ENCODE data around the gene SVEP1. TPM values are rescaled to one million over a fixed set of nuclear protein-coding genes. Genes with fewer than 3 reads are reported as not detected.
A peak's percentile ranks its signal among the peaks of the same experiment; 100 is the strongest.
"Not testable (repeated sequence)": the region's sequence is repeated elsewhere in the genome, so short reads cannot be mapped to it uniquely, and the experiment has no call there.

SVEP1 gene
- total and polyA plus RNA-seq, 2 of the 13 experiments (the other 11 are each of a cell fraction or from before 2014, with no cell fraction given), result not detected

DNA sequence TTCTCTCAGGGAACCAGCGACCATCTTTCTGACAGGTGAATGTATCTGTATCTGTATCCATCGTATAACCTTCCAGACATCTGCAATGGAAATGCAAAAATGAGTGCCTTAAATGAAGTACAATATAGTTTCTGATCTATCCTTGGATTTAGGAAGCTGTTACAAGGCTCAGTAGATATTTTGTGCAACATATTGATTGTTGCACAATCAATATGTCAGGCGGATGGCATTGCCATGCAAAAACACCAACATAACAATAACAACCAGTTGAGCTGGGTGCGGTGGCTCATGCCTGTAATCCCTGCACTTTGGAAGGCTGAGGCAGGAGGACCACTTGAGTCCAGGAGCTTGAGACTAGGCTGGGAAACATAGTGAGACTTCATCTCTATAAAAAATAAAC, 175.1 kb downstream of the SVEP1 start:
- ATAC-seq (no peak), DNase-seq (ENCODE audit: low spot score) (no peak), FAIRE-seq (no peak)
- in situ Hi-C loops (cut with HindIII; ENCODE audit: extremely low pct_ligation_motif_present, low pct_unique_long_range_greater_than_20kb) (no loop called here), intact Hi-C loops (cut with micrococcal nuclease; ENCODE audit: unreplicated experiment) (no loop called here)
- Histone ChIP-seq H3K27me3 (ENCODE audit: control insufficient read depth in 1 of 2, insufficient read depth in 2 of 2, low read length in 2 of 2) (0 out of 5 replicates have a peak, but pooled peaks cover 0 to 2% of the 10 kb centered on the region in 2 experiments), H3K4me3 (replicated peaks in 1 of 3; ENCODE audit: insufficient read depth in 1 of 3, low read depth in 2 of 3, low read length in 3 of 3) (no peak overlapping the region), H4K20me1 (ENCODE audit: insufficient read depth, low read length) (no peaks in the 10 kb centered on the region), H3K36me3 (replicated peaks in 1 of 2; ENCODE audit: control insufficient read depth in 1 of 2, insufficient read depth in 2 of 2, low read length in 2 of 2) (no peaks in the 10 kb centered on the region), H2AFZ (ENCODE audit: low read length) (no peak overlapping the region), H3K4me1 (ENCODE audit: insufficient read depth, low read length) (no peaks in the 10 kb centered on the region), H3K9ac (ENCODE audit: insufficient read depth, low read depth, low read length) (no peak overlapping the region), H3K27ac (ENCODE audit: extremely low read length, insufficient read depth, low read length) (no peak overlapping the region), H3K9me3 (ENCODE audit: low read length) (no peaks in the 10 kb centered on the region), H3K4me2 (ENCODE audit: low read depth, low read length) (no peak overlapping the region), H3K79me2 (ENCODE audit: insufficient read depth, low read length) (no peaks in the 10 kb centered on the region)
- TF ChIP-seq CEBPB (IDR thresholded peaks at IDR 0.05; ENCODE audit: borderline replicate concordance, low read depth, low read length), result peak; percentile 70
- TF ChIP-seq RFX1 (IDR thresholded peaks at IDR 0.05), result no peak
- no peak for TF ChIP-seq NONO (IDR thresholded peaks at IDR 0.05)
- TF ChIP-seq NONO (CRISPR knock-in tag; conservative IDR thresholded peaks at IDR 0.05), result no peak
- ChIA-PET CTCF (ENCODE audit: low intra/inter-chr PET ratio, low total read pairs) (no interaction called here), POLR2A (no interaction called here)
- no TSS peak for BruUV-seq (replicated peaks)
- 29% methylated on average over 4 of the region's 4 CpGs for WGBS (ENCODE audit: low lambda C conversion rate)

DNA sequence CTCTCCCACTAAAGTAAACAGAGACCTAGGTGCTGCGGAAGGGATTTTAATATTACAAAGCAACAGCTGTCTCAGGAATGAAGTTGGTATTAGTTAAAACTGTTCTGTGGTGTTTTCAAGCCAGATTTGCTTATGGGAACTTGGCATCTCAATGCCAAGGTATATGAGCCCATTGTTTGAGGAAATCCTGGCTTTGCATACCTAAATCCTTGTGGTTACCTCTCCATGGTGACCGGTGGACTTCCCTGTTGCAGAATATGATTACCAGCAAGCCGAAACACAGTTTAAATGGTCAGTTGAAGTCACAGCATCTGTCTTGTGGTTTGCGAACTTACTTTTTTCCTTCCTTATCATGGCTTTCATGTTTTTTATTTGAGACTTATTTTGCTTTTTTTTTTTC, 179.6 kb downstream of the SVEP1 start:
- Histone ChIP-seq H4K20me1 (ENCODE audit: insufficient read depth, low read length) (no peaks in the 10 kb centered on the region), H3K27ac (ENCODE audit: extremely low read length, insufficient read depth, low read length) (no peak overlapping the region), H3K79me2 (ENCODE audit: insufficient read depth, low read length) (no peaks in the 10 kb centered on the region), H3K9me3 (ENCODE audit: low read length) (no peaks in the 10 kb centered on the region), H3K36me3 (replicated peaks in 1 of 2; ENCODE audit: control insufficient read depth in 1 of 2, insufficient read depth in 2 of 2, low read length in 2 of 2) (no peaks in the 10 kb centered on the region), H2AFZ (ENCODE audit: low read length) (no peak overlapping the region), H3K4me3 (replicated peaks in 1 of 3; ENCODE audit: insufficient read depth in 1 of 3, low read depth in 2 of 3, low read length in 3 of 3) (no peak overlapping the region), H3K4me2 (ENCODE audit: low read depth, low read length) (no peak overlapping the region), H3K9ac (ENCODE audit: insufficient read depth, low read depth, low read length) (no peak overlapping the region), H3K27me3 (ENCODE audit: control insufficient read depth in 1 of 2, insufficient read depth in 2 of 2, low read length in 2 of 2) (no peaks in the 10 kb centered on the region), H3K4me1 (ENCODE audit: insufficient read depth, low read length) (no peaks in the 10 kb centered on the region)
- ChIA-PET POLR2A (no interaction called here), CTCF (ENCODE audit: low intra/inter-chr PET ratio, low total read pairs) (no interaction called here)
- WGBS (ENCODE audit: low lambda C conversion rate), result 29% methylated on average over 4 of the region's 4 CpGs
- ATAC-seq (no peak), FAIRE-seq (no peak), DNase-seq (ENCODE audit: low spot score) (no peak)
- intact Hi-C loops (cut with micrococcal nuclease; ENCODE audit: unreplicated experiment) (no loop called here), in situ Hi-C loops (cut with HindIII; ENCODE audit: extremely low pct_ligation_motif_present, low pct_unique_long_range_greater_than_20kb) (no loop called here)
- TF ChIP-seq RXRB (CRISPR knock-in tag; IDR thresholded peaks at IDR 0.05; ENCODE audit: borderline replicate concordance) (no peak), ZNF382 (CRISPR knock-in tag; IDR thresholded peaks at IDR 0.05; ENCODE audit: borderline replicate concordance) (no peak), ZNF326 (CRISPR knock-in tag; IDR thresholded peaks at IDR 0.05; ENCODE audit: borderline replicate concordance) (no peak), ZNF83 (CRISPR knock-in tag; IDR thresholded peaks at IDR 0.05; ENCODE audit: borderline replicate concordance) (no peak), EHMT2 (IDR thresholded peaks at IDR 0.05; ENCODE audit: borderline replicate concordance, low read depth, low read length) (no peak), NAIF1 (CRISPR knock-in tag; IDR thresholded peaks at IDR 0.05; ENCODE audit: borderline replicate concordance) (no peak), JUND (CRISPR knock-in tag; IDR thresholded peaks at IDR 0.05) (no peak), HDAC2 (CRISPR knock-in tag; IDR thresholded peaks at IDR 0.05) (no peak), XBP1 (CRISPR knock-in tag; IDR thresholded peaks at IDR 0.05) (no peak), RARA (CRISPR knock-in tag; IDR thresholded peaks at IDR 0.05) (no peak), ZBTB42 (CRISPR knock-in tag; IDR thresholded peaks at IDR 0.05) (no peak)
- no TSS peak for BruUV-seq (replicated peaks)

DNA sequence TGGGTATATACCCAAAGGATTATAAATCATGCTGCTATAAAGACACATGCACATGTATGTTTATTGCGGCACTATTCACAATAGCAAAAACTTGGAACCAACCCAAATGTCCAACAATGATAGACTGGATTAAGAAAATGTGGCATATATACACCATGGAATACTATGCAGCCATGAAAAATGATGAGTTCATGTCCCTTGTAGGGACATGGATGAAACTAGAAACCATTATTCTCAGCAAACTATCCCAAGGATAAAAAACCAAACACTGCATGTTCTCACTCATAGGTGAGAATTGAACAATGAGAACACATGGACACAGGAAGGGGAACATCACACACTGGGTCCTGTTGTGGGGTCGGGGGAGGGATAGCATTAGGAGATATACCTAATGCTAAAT, 180.5 kb downstream of the SVEP1 start:
- intact Hi-C loops (cut with micrococcal nuclease; ENCODE audit: unreplicated experiment); H3K4me1 ChIP-seq (ENCODE audit: insufficient read depth, low read length); H3K9me3 ChIP-seq (ENCODE audit: low read length); FAIRE-seq; H3K4me2 ChIP-seq (ENCODE audit: low read depth, low read length); CTCF ChIA-PET (ENCODE audit: low intra/inter-chr PET ratio, low total read pairs); H3K79me2 ChIP-seq (ENCODE audit: insufficient read depth, low read length); POLR2A ChIA-PET; ATAC-seq; in situ Hi-C loops (cut with HindIII; ENCODE audit: extremely low pct_ligation_motif_present, low pct_unique_long_range_greater_than_20kb); H3K4me3 ChIP-seq (replicated peaks in 1 of 3; ENCODE audit: insufficient read depth in 1 of 3, low read depth in 2 of 3, low read length in 3 of 3); H3K27ac ChIP-seq (ENCODE audit: extremely low read length, insufficient read depth, low read length); DNase-seq (ENCODE audit: low spot score); H2AFZ ChIP-seq (ENCODE audit: low read length); H3K36me3 ChIP-seq (replicated peaks in 1 of 2; ENCODE audit: control insufficient read depth in 1 of 2, insufficient read depth in 2 of 2, low read length in 2 of 2); BruUV-seq (replicated peaks); H3K27me3 ChIP-seq (ENCODE audit: control insufficient read depth in 1 of 2, insufficient read depth in 2 of 2, low read length in 2 of 2); H4K20me1 ChIP-seq (ENCODE audit: insufficient read depth, low read length); H3K9ac ChIP-seq (ENCODE audit: insufficient read depth, low read depth, low read length): not testable (repeated sequence)
- WGBS (ENCODE audit: low lambda C conversion rate), result 0% methylated on average over 1 of the region's 2 CpGs

Measured in HepG2 (cell line).